CD4-positive, CD25-positive, alpha-beta regulatory T cell (primary cell): Measurements from ENCODE around the gene FADS6. TPM values are rescaled to one million over a fixed set of nuclear protein-coding genes. Genes with fewer than 3 reads are reported as not detected.

ENCODE experiments used
- ATAC-seq, 2 donors: fragments of 150-1000 bp; cut with Tn5 transposase; one replicate each; pipeline ENCODE4 v1.10.0; 2021; ENCODE audit warnings: low read depth in 2 of 2, moderate number of reproducible peaks in 2 of 2, moderate library complexity in 1 of 2
- DNase-seq, 3 donors: peaks; one replicate each; pipeline versions ENCODE4 v3.0.0 to v3.0.0-alpha.2; 2012 to 2022; ENCODE audit warnings: mixed read lengths in 1 of 3
- H3K27ac ChIP-seq: one replicate; pipeline ENCODE4 v1.7.0; 2013; ENCODE audit warnings: mild to moderate bottlenecking, low read length; ENCODE audit not compliant: insufficient read depth, poor library complexity, severe bottlenecking
- H3K27me3 ChIP-seq: one replicate; pipeline ENCODE4 v1.7.0; 2013; ENCODE audit warnings: low read length; ENCODE audit not compliant: control insufficient read depth, insufficient read depth
- H3K36me3 ChIP-seq: one replicate; pipeline ENCODE4 v1.7.0; 2013; ENCODE audit warnings: mild to moderate bottlenecking, low read length, moderate library complexity; ENCODE audit not compliant: control insufficient read depth, insufficient read depth
- H3K4me1 ChIP-seq: 2 replicates; pipeline ENCODE4 v1.7.0; 2013; ENCODE audit warnings: mild to moderate bottlenecking, low read length; ENCODE audit not compliant: insufficient read depth, control insufficient read depth, poor library complexity, severe bottlenecking
- H3K4me3 ChIP-seq: one replicate; pipeline ENCODE4 v1.7.0; 2013; ENCODE audit warnings: low read depth, mild to moderate bottlenecking, low read length, moderate library complexity
- H3K9me3 ChIP-seq, 2 experiments: 1 replicate in 1 of 2; 2 replicates in 1 of 2; pipeline ENCODE4 v1.7.0; 2013; ENCODE audit warnings: low read length in 2 of 2, mild to moderate bottlenecking in 1 of 2, moderate library complexity in 1 of 2; ENCODE audit not compliant: control insufficient read depth in 2 of 2
- H3K27ac Mint-ChIP-seq, 3 donors: one replicate each; pipeline ENCODE4 v1.8.0; 2020 to 2022; ENCODE audit warnings: mild to moderate bottlenecking in 3 of 3, mixed read lengths in 3 of 3, moderate library complexity in 2 of 3
- H3K27me3 Mint-ChIP-seq: one replicate; pipeline ENCODE4 v1.8.0; 2022; ENCODE audit warnings: mild to moderate bottlenecking, mixed read lengths
- H3K36me3 Mint-ChIP-seq: one replicate; pipeline ENCODE4 v1.8.0; 2020; ENCODE audit warnings: mixed read lengths
- H3K4me1 Mint-ChIP-seq, 4 donors: one replicate each; pipeline ENCODE4 v1.8.0; 2020 to 2022; ENCODE audit warnings: mixed read lengths in 4 of 4, mild to moderate bottlenecking in 1 of 4
- H3K4me3 Mint-ChIP-seq, 4 donors: one replicate each; pipeline ENCODE4 v1.8.0; 2020 to 2022; ENCODE audit warnings: mild to moderate bottlenecking in 4 of 4, mixed read lengths in 4 of 4, moderate library complexity in 3 of 4
- H3K9me3 Mint-ChIP-seq, 7 donors: one replicate each; pipeline ENCODE4 v1.8.0; 2020 to 2022; ENCODE audit warnings: mixed read lengths in 7 of 7, mild to moderate bottlenecking in 3 of 7, moderate library complexity in 2 of 7
- polyA plus RNA-seq, 4 donors: library from polyadenylated mRNA; unstranded; fragments of 300-500 nt; fragmentation: Illumina TruSeq; gene quantifications; one replicate each; pipeline ENCODE4 v1.2.3, GENCODE V29; 2021
- total RNA-seq: library from RNA; stranded (reverse); gene quantifications from one replicate; pipeline ENCODE4 v1.2.3, GENCODE V29; 2022

Gene FADS6, protein sequence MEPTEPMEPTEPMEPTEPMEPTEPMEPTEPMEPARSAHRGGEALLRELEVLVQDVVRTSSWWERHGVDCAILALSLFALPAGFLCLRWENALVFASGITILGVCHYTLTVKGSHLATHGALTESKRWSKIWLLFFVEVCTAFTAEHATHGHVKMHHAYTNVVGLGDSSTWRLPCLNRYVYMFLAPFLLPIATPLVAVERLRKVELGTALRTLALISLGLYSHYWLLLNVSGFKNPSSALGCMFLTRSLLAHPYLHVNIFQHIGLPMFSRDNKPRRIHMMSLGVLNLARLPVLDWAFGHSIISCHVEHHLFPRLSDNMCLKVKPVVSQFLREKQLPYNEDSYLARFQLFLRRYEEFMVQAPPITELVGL
- total RNA-seq (not detected), polyA plus RNA-seq (not detected)

DNA sequence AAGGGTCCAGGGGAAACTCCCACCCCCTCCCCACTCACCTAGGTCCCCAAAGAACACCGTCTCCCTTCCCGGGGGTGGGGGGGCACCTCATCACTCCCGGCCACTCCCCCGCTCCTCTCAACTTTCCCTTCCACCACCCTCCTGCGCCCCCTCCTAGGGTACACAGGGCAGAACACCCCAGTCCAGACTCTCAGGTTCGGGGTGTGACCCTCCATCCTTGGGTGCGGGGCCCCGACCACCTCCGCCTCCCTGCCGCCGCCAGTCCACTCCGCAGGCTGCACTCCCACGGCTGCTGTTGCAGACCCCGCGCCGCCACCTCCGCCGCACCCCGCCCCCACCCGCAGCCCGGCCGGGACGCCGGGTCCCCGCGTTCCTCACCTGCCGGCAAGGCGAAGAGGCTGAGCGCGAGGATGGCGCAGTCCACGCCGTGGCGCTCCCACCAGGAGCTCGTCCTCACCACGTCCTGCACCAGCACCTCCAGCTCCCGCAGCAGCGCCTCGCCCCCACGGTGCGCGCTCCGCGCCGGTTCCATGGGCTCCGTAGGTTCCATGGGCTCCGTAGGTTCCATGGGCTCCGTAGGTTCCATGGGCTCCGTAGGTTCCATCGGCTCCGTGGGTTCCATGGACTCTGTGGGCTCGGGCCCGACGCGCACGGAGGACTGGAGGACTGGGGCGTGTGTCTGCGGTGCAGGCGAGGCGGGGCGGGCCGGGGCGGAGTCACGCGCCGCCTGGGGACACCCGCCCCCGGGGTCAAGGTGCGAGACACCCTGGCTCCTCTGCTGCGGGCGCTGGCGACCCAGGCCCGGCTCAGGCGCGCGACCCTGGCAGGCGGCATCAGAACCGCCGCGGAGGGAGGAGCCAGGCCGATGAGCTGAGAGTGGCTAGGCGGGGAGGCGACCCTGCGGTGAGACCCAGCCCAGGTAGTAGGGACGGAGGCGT is at the start of gene FADS6:
Gene FADS6 (minus strand): TSS at position 660 of the 938 bp plus-strand sequence. CDS start 38 bp downstream, at position 622.
- peaks cover 47% of the 10 kb centered on the region for H3K27me3 Mint-ChIP-seq
- no peak within 1 kb of the TSS for H3K27ac Mint-ChIP-seq
- no peak for DNase-seq
- H3K9me3 Mint-ChIP-seq: no peaks in the 10 kb centered on the region
- peaks cover 9% of the 10 kb centered on the region for H3K4me1 ChIP-seq
- H3K4me1 Mint-ChIP-seq: peaks cover 0 to 2% (median 1%) of the 10 kb centered on the region in 4 donors
- H3K4me3 Mint-ChIP-seq: peak within 1 kb of the TSS in 3 of 4 donors; percentile 19 to 67 (median 22)
- no peak within 1 kb of the TSS for H3K27ac ChIP-seq
- no peak within 1 kb of the TSS for H3K4me3 ChIP-seq
- no peaks in the 10 kb centered on the region for H3K36me3 Mint-ChIP-seq
- no peaks in the 10 kb centered on the region for H3K36me3 ChIP-seq
- H3K27me3 ChIP-seq: peaks cover 9% of the 10 kb centered on the region
- ATAC-seq: peak in 1 of 2 donors; percentile 30
- H3K9me3 ChIP-seq: no peaks in the 10 kb centered on the region

DNA sequence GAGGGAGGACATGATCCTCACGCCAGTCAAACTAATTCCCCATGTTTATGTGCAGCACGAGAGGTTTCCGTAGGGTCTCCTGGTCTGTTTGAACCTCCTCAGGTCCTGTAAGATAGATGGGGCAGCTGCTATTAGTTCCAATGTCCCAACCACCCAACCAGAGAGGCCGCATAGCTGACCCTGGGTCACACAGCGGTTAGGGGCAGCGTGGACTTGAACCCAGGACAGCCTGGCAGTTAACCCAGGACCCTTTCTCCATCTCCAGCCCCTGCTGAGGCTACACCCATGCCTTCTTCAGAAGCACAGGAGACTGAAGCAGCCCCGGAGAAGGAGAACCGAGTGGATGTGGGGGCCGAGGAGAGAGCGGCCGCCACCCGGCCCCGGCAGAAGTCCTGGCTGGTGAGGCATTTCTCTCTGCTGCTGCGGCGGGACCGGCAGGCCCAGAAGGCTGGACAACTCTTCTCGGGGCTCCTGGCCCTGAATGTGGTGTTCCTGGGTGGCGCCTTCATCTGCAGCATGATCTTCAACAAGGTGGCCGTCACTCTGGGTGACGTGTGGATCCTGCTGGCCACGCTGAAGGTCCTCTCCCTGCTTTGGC is 47.8 kb upstream of the FADS6 start:
- DNase-seq (no peak), ATAC-seq (no peak)
- Mint-ChIP-seq H3K27me3 (peaks cover 59% of the 10 kb centered on the region), H3K27ac (no peak overlapping the region), H3K4me1 (no peaks in the 10 kb centered on the region), H3K9me3 (peaks cover 0 to 1% (median 0%) of the 10 kb centered on the region in 7 donors), H3K4me3 (no peak overlapping the region), H3K36me3 (no peaks in the 10 kb centered on the region)
- no peaks in the 10 kb centered on the region for H3K4me1 ChIP-seq
- no peak overlapping the region for H3K4me3 ChIP-seq
- peaks cover 17% of the 10 kb centered on the region for H3K27me3 ChIP-seq
- H3K27ac ChIP-seq: no peak overlapping the region
- no peaks in the 10 kb centered on the region for H3K9me3 ChIP-seq
- H3K36me3 ChIP-seq: no peaks in the 10 kb centered on the region

DNA sequence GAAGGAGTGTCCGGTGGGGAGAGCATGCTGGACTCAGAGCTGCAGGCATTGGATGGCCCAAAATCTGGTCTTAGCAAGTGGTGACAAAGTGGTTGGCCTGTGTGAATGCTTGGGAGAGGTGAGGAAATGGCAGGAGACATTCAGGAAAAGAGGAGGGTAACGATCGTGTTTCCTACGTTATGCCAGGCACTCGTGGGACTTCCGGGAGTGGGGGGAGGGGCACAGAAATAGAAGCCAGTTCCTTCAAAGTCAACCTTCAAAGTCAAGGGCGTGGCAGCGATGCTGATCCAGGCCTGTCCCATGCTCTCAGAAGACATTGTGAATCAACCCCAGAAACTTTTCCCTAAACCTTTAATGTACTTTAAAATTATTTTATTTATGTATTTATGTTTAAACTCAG is 46.1 kb upstream of the FADS6 start:
- peaks cover 4% of the 10 kb centered on the region for H3K4me1 ChIP-seq
- Mint-ChIP-seq H3K36me3 (no peaks in the 10 kb centered on the region), H3K4me3 (no peak overlapping the region), H3K27me3 (peaks cover 56% of the 10 kb centered on the region), H3K9me3 (peaks cover 0 to 1% (median 0%) of the 10 kb centered on the region in 7 donors), H3K4me1 (no peaks in the 10 kb centered on the region), H3K27ac (no peak overlapping the region)
- H3K9me3 ChIP-seq: no peaks in the 10 kb centered on the region
- H3K27me3 ChIP-seq: peaks cover 17% of the 10 kb centered on the region
- no peaks in the 10 kb centered on the region for H3K36me3 ChIP-seq
- DNase-seq (no peak), ATAC-seq (no peak)
- H3K4me3 ChIP-seq: no peak overlapping the region
- H3K27ac ChIP-seq: no peak overlapping the region

DNA sequence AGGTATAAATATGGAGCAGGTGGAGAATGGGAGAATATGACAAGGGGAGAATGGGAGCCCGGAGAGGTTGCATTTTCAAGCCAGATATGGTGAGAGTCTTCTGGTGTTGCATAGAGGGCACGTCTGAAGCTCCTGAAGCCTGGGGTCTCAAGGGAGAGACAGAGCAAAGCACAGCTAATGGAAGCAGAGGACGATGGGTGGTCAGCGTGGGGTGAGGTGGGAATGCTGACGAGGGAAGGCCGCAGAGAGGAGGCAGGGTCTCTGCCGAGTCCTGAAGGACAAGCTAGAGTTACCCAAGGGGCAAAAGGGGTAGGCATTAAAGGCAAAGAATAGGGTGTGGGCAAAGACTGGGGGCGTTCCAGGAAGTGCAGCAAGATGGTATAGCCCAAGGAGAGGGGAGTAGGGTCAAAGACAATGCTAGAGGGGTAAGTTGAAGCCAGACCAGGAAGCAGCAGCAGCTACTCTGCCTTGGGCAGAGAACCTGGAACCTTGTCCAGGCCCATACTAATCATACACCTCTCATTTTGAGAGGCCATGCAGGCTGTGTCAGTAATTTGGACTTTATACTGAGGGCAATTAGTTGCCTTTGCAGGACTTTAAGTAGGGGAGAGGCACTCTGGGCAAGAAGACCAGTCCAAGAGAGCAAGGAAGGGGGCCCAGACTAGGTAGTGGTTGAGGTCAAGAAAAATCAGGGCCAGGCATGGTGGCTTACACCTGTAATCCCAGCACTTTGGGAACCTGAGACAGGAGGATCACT is 44.9 kb upstream of the FADS6 start:
- H3K9me3 Mint-ChIP-seq: peaks cover 0 to 1% (median 0%) of the 10 kb centered on the region in 7 donors
- Histone ChIP-seq H3K4me3 (no peak overlapping the region), H3K27me3 (peaks cover 17% of the 10 kb centered on the region), H3K36me3 (no peaks in the 10 kb centered on the region), H3K4me1 (peaks cover 4% of the 10 kb centered on the region), H3K9me3 (no peaks in the 10 kb centered on the region), H3K27ac (no peak overlapping the region)
- H3K27me3 Mint-ChIP-seq: peaks cover 60% of the 10 kb centered on the region
- peak overlapping the region in 1 of 3 donors; percentile 8 for H3K27ac Mint-ChIP-seq
- ATAC-seq (no peak), DNase-seq (no peak)
- no peak overlapping the region for H3K4me3 Mint-ChIP-seq
- no peaks in the 10 kb centered on the region for H3K4me1 Mint-ChIP-seq
- H3K36me3 Mint-ChIP-seq: no peaks in the 10 kb centered on the region

DNA sequence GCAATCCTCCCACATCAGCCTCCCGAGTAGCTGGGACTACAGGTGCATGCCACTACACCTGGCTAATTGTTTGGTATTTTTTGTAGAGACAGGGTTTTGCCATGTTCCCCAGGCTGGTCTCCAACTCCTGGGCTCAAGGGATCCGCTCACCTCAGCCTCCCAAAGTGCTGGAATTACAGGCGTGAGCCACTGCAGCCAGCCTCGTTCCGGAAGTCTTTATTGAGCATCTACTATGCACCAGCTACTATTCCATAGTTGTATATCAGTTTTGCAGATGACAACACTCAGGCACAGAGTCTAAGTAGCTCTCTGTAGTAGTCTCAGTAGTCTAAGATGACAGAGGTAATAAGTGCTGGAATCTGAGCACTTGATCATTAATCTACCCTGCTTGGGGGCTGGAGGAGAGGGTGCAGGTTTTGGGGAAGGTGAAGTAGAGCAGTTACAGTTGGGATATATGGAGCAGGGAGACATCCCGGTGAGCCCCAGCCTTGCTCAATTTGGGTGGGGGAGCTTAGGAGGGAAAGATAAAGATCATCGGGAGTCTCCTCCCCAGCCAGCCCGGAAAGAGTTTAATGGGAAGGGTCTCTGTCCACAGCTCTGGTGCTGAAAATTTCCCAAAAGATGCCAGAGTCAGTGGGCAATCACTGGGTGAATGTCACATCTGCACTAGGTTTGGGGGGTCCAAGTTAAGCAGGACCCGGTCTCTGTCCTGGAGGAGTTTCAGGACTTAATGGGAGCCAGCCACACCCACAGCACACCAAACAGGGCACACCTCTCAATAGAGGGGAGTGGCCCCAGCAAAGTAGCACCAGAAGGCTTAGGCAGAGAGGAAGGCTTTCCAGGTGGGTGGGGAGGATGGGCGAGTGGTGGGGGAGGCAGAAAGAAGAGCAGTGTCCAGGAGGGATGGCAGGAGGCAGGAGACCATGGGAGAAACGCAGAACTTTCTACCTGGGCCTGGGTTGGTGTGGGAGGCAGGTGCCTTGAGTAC is 43.9 kb upstream of the FADS6 start:
- Mint-ChIP-seq H3K36me3 (no peaks in the 10 kb centered on the region), H3K27ac (no peak overlapping the region), H3K4me3 (no peak overlapping the region), H3K27me3 (peaks cover 66% of the 10 kb centered on the region), H3K9me3 (peaks cover 0 to 1% (median 0%) of the 10 kb centered on the region in 7 donors), H3K4me1 (no peaks in the 10 kb centered on the region)
- Histone ChIP-seq H3K27ac (no peak overlapping the region), H3K4me1 (peaks cover 4% of the 10 kb centered on the region), H3K9me3 (no peaks in the 10 kb centered on the region), H3K4me3 (no peak overlapping the region), H3K27me3 (peaks cover 17% of the 10 kb centered on the region), H3K36me3 (no peaks in the 10 kb centered on the region)
- no peak for ATAC-seq
- no peak for DNase-seq

DNA sequence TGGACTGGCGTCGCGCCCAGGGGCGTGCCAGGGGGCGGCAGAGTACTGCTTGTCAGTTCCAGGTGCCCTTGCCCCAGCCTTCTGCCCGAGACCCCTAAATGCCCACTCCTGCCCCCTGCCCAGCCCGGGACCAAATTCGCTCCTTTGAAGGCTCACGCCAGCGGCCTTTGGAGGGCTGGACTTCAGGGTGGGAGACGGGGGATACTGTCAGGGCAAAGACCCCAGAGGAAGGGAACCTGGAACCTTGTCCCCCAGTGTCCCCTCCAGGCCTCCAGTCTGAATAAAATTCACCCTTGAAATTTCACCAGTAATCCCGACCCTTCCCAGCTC is 43.0 kb upstream of the FADS6 start:
- H3K9me3 Mint-ChIP-seq: peaks cover 0 to 1% (median 0%) of the 10 kb centered on the region in 7 donors
- no peaks in the 10 kb centered on the region for H3K9me3 ChIP-seq
- peaks cover 70% of the 10 kb centered on the region for H3K27me3 Mint-ChIP-seq
- ATAC-seq (no peak), DNase-seq (no peak)
- H3K4me1 Mint-ChIP-seq: no peaks in the 10 kb centered on the region
- H3K4me1 ChIP-seq: peaks cover 4% of the 10 kb centered on the region
- no peaks in the 10 kb centered on the region for H3K36me3 ChIP-seq
- no peaks in the 10 kb centered on the region for H3K36me3 Mint-ChIP-seq
- no peak overlapping the region for H3K27ac Mint-ChIP-seq
- peaks cover 16% of the 10 kb centered on the region for H3K27me3 ChIP-seq
- no peak overlapping the region for H3K4me3 ChIP-seq
- H3K27ac ChIP-seq: no peak overlapping the region
- H3K4me3 Mint-ChIP-seq: peak overlapping the region in 1 of 4 donors; percentile 15
